Stomach (tissue), 9 donors: ENCODE results near the gene CLEC4C. TPM values are rescaled to one million over a fixed set of nuclear protein-coding genes. Genes with fewer than 3 reads are reported as not detected.

Experiments used
- DNase-seq, 2 donors: peaks; one replicate each; pipeline versions ENCODE4 v3.0.0 to v3.0.0-alpha.2; 2013 to 2019
- H3K27ac ChIP-seq, 5 donors: fragments of 200-600 bp in 4 of 5; sonication (generic) in 4 of 5; one replicate each; pipeline ENCODE4 v1.5.1; 2013 to 2019; ENCODE audit warnings: mild to moderate bottlenecking in 1 of 5, moderate library complexity in 1 of 5
- H3K27me3 ChIP-seq, 3 donors: fragments of 200-600 bp; sonication (generic); one replicate each; pipeline ENCODE4 v1.5.1; 2017 to 2019; ENCODE audit warnings: mixed run types in 1 of 3
- H3K36me3 ChIP-seq, 4 donors: fragments of 200-600 bp; sonication (generic); 1 replicate in 3 of 4; 2 replicates in 1 of 4; pipeline ENCODE4 v1.5.1; 2016 to 2019
- H3K4me1 ChIP-seq, 4 donors: fragments of 200-600 bp; sonication (generic); one replicate each; pipeline ENCODE4 v1.5.1; 2016 to 2019
- H3K4me3 ChIP-seq, 4 donors: fragments of 200-600 bp; sonication (generic) in 3 of 4; one replicate each; pipeline ENCODE4 v1.5.1; 2016 to 2019; ENCODE audit warnings: mild to moderate bottlenecking in 1 of 4
- H3K9me3 ChIP-seq, 4 donors: fragments of 200-600 bp; sonication (generic); one replicate each; pipeline ENCODE4 v1.5.1; 2016 to 2019
- CTCF ChIP-seq, 7 experiments: fragments of 450-650 bp in 4 of 7; fragments of 200-600 bp in 3 of 7; sonication (generic) in 3 of 7; IDR thresholded peaks; one replicate each; pipeline ENCODE4 v1.5.1; 2016 to 2019; ENCODE audit warnings: antibody characterized with exemption in 7 of 7, control low read depth in 2 of 7, mild to moderate bottlenecking in 1 of 7
- EP300 ChIP-seq: sonication (generic); formaldehyde crosslinking; IDR thresholded peaks from one replicate; pipeline ENCODE4 v1.6.1; 2017; ENCODE audit warnings: antibody characterized with exemption
- POLR2A ChIP-seq, 4 donors: fragments of 450-650 bp; IDR thresholded peaks; one replicate each; pipeline ENCODE4 v1.6.1; 2016; ENCODE audit warnings: antibody characterized with exemption in 4 of 4, control low read depth in 2 of 4, mild to moderate bottlenecking in 1 of 4, moderate library complexity in 1 of 4
- POLR2AphosphoS5 ChIP-seq, 3 donors: sonication (generic); formaldehyde crosslinking; IDR thresholded peaks; one replicate each; pipeline ENCODE4 v1.6.1; 2016; ENCODE audit warnings: antibody characterized with exemption in 3 of 3
- WGBS, 5 donors: extraction: QIAGEN DNeasy Blood & Tissue Kit in 3 of 5; methylation state at CpG; one replicate each; pipeline versions ENCODE4 v1.1.5 to v1.1.7; 2013 to 2018; 5-methylcytosine and 5-hydroxymethylcytosine counted together
- intact Hi-C: fragments of 100-400 bp; cut with DNase I; formaldehyde crosslinking; loops from one replicate; pipeline ENCODE4 v1.15.1; 2023; ENCODE audit warnings: low total_unique reads
- polyA plus RNA-seq, 3 donors: library from polyadenylated mRNA; stranded (reverse); fragments of 200-250 nt; gene quantifications; one replicate each; pipeline ENCODE4 v1.2.3, GENCODE V29; 2013
- total RNA-seq, 5 donors: library from RNA; depleted of rRNA; stranded (reverse); fragments of >200 nt; gene quantifications; one replicate each; pipeline versions ENCODE4 v1.1.0 to v1.2.3, GENCODE V29; 2014 to 2016
- donor health status: healthy with polysubstance abuse.
- donor health status: Bipolar disorder and iron deficiency.
- donor health status: healthy.

Gene CLEC4C
- total and polyA plus RNA-seq, 8 donors: not detected

DNA sequence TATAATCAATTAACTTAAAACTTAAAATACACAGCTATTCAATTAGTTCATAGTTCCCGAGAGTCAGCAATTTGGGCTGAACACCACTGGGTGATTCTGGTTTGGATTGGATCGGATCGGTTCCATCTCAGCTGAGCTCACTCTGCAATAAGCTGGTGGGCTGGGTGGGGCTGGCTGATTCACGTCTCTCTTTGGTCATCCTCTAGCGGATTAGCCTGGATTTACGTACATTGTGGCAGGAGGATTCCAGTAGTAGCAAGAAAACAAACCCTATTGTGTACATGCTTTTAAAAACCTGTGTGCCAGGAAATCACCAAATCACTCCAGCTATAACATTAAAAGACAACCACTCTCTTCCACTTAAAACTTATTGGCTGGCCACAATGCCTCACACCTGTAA is 3.2 kb upstream of the CLEC4C start:
- peaks cover 0 to 3% (median 0%) of the 10 kb centered on the region in 4 donors for H3K9me3 ChIP-seq
- TF ChIP-seq POLR2A (IDR thresholded peaks at IDR 0.05) (no peak), CTCF (IDR thresholded peaks at IDR 0.05) (no peak), POLR2AphosphoS5 (IDR thresholded peaks at IDR 0.05) (no peak), EP300 (no peak)
- no peak overlapping the region for H3K27ac ChIP-seq
- intact Hi-C loops: no loop called here
- WGBS, 5 donors: 79 to 92% (median 84%) methylated on average over 6 of the region's 6 CpGs
- H3K36me3 ChIP-seq: no peaks in the 10 kb centered on the region
- no peak overlapping the region for H3K4me3 ChIP-seq
- no peaks in the 10 kb centered on the region for H3K27me3 ChIP-seq
- no peak for DNase-seq
- no peaks in the 10 kb centered on the region for H3K4me1 ChIP-seq

- TF ChIP-seq POLR2AphosphoS5 (IDR thresholded peaks at IDR 0.05): no peak
- TF ChIP-seq CTCF (IDR thresholded peaks at IDR 0.05): no peak
- intact Hi-C loops: no loop called here
- no peaks in the 10 kb centered on the region for H3K36me3 ChIP-seq
- WGBS, 5 donors: 86 to 89% (median 87%) methylated on average over 8 of the region's 8 CpGs
- H3K4me1 ChIP-seq: no peaks in the 10 kb centered on the region
- peaks cover 0 to 3% (median 0%) of the 10 kb centered on the region in 4 donors for H3K9me3 ChIP-seq
- DNase-seq: no peak
- no peak overlapping the region for H3K4me3 ChIP-seq
- no peak overlapping the region for H3K27ac ChIP-seq
- H3K27me3 ChIP-seq: no peaks in the 10 kb centered on the region
Measured at GRCh38 chr12:7749442-7749841, 2.3 kb upstream of the CLEC4C start.

GRCh38 chr12:7748852-7749251 is 1.7 kb upstream of the CLEC4C start:
- Histone ChIP-seq H3K27ac (no peak overlapping the region), H3K9me3 (peaks cover 0 to 3% (median 0%) of the 10 kb centered on the region in 4 donors), H3K36me3 (no peaks in the 10 kb centered on the region), H3K4me3 (no peak overlapping the region), H3K27me3 (no peaks in the 10 kb centered on the region), H3K4me1 (no peaks in the 10 kb centered on the region)
- WGBS, 5 donors: 27 to 52% (median 35%) methylated on average over 4 of the region's 4 CpGs
- intact Hi-C loops: no loop called here
- TF ChIP-seq EP300 (no peak), POLR2AphosphoS5 (IDR thresholded peaks at IDR 0.05) (no peak), CTCF (IDR thresholded peaks at IDR 0.05) (no peak), POLR2A (IDR thresholded peaks at IDR 0.05) (no peak)
- DNase-seq: no peak

DNA sequence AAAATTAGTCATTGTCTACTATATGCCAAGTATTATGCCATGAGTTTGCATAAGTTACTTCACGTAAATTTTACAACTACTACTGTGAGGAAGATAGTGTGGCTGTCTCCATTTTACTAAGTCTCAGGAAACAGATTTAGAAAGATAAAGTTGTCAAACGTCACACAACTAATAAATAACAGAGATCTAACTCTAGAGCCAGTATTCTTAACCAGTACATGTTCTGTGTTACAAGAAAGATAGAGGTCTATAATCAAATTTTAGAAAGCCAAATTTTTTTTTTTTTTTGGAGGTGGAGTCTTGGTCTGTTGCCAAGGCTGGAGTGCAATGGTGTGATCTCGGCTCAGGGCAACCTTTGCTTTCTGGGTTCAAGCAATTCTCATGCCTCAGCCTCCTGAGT is 14.2 kb downstream of the CLEC4C start:
- WGBS, 5 donors: 36 to 68% (median 44%) methylated on average over 3 of the region's 3 CpGs
- no peaks in the 10 kb centered on the region for H3K9me3 ChIP-seq
- no peaks in the 10 kb centered on the region for H3K4me1 ChIP-seq
- TF ChIP-seq POLR2AphosphoS5 (IDR thresholded peaks at IDR 0.05): no peak
- no peak for TF ChIP-seq POLR2A (IDR thresholded peaks at IDR 0.05)
- TF ChIP-seq EP300: no peak
- no peak for TF ChIP-seq CTCF (IDR thresholded peaks at IDR 0.05)
- no peak for DNase-seq
- intact Hi-C loops: no loop called here
- no peaks in the 10 kb centered on the region for H3K36me3 ChIP-seq
- H3K4me3 ChIP-seq: no peak overlapping the region
- H3K27ac ChIP-seq: no peak overlapping the region
- no peaks in the 10 kb centered on the region for H3K27me3 ChIP-seq
